ENCODE results near the gene RIBC2. TPM values are rescaled to one million over a fixed set of nuclear protein-coding genes. Genes with fewer than 3 reads are reported as not detected.
A peak's percentile ranks its signal among the peaks of the same experiment; 100 is the strongest.

RIBC2 gene
- total and polyA plus RNA-seq, 2 of the 13 experiments (the other 11 are each of a cell fraction or from before 2014, with no cell fraction given) = 0.55 TPM; not detected in 1

DNA sequence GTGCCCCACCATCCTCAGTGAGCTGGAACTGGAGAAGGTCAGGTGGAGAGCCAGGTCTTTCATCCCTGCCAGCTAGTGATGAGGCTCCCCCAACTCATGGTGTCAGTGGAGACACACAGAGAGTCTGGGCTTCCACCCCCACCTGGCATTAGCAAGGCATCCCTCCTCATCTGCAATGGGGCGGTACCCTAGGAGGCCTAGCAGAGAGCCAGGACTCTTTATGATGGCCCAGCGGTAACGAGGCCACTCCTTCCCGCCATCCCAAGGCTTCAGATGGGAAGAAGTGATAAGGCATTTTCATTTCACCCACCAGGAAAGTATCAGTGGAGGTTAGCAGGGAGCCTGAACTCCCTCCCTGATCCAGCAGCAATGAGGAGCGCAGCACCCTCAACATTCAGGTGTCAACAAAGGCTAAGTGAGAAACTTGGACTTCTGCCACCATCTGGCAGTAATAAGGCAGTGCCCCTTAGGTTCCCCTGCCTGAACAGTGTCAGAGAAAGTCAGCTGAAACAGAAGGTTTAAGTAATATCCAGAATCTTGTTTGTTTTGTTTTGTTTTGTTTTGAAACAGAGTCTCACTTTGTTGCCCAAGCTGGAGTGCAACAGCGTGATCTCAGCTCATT is 48.7 kb downstream of the RIBC2 start (continued):
- TF ChIP-seq LRRFIP1 (CRISPR knock-in tag; conservative IDR thresholded peaks at IDR 0.05) (no peak), MEF2D (CRISPR knock-in tag; IDR thresholded peaks at IDR 0.05) (no peak), ZBTB40 (IDR thresholded peaks at IDR 0.05) (no peak), ZBTB40 (CRISPR knock-in tag; IDR thresholded peaks at IDR 0.05) (no peak), FOXK1 (CRISPR knock-in tag; IDR thresholded peaks at IDR 0.05; ENCODE audit: borderline replicate concordance, low read depth) (peak; percentile 30; the same call in 1 of the 2 replicates), ZNF549 (CRISPR knock-in tag; IDR thresholded peaks at IDR 0.05) (no peak), BORCS8-MEF2B (CRISPR knock-in tag; IDR thresholded peaks at IDR 0.05) (no peak), FOXA3 (CRISPR knock-in tag; IDR thresholded peaks at IDR 0.05) (peak; percentile 73), TBX2 (CRISPR knock-in tag; IDR thresholded peaks at IDR 0.05; ENCODE audit: borderline replicate concordance) (peak; percentile 44; the same call in 1 of the 2 replicates), ZSCAN5A (CRISPR knock-in tag; IDR thresholded peaks at IDR 0.05; ENCODE audit: borderline replicate concordance) (no peak), GATAD1 (CRISPR knock-in tag; IDR thresholded peaks at IDR 0.05) (no peak), SP4 (CRISPR knock-in tag; IDR thresholded peaks at IDR 0.05) (no peak), ZNF747 (CRISPR knock-in tag; IDR thresholded peaks at IDR 0.05; ENCODE audit: borderline replicate concordance) (no peak), REXO4 (CRISPR knock-in tag; IDR thresholded peaks at IDR 0.05; ENCODE audit: borderline replicate concordance) (no peak)

All from HepG2 (cell line).